H1 (cell line): ENCODE results near the gene OCSTAMP. TPM values are rescaled to one million over a fixed set of nuclear protein-coding genes. Genes with fewer than 3 reads are reported as not detected.
A peak's percentile ranks its signal among the peaks of the same experiment; 100 is the strongest.

Experiments used
- CTCF ChIA-PET: fragments of 300-600 bp; sonication (Branson Sonifier 250); formaldehyde crosslinking; loops from one replicate; lab custom pipeline; 2021; ENCODE audit not compliant: partially characterized antibody; lab: Charles Lee
- POLR2A ChIA-PET: fragments of 300-600 bp; sonication (Branson Sonifier 250); formaldehyde crosslinking; loops from one replicate; lab custom pipeline; 2021; ENCODE audit warnings: inconsistent platforms; ENCODE audit not compliant: partially characterized antibody; lab: Charles Lee
- DNase-seq, 2 experiments: peaks; one replicate each; pipeline versions ENCODE4 v3.0.0 to v3.0.0-alpha.2; 2010 to 2022; ENCODE audit warnings: low spot score in 2 of 2, low read depth in 1 of 2, mixed read lengths in 1 of 2
- FAIRE-seq: peaks from 2 replicates; lab custom pipeline; 2011; peaks lifted over from hg19 to GRCh38; lab: Jason Lieb, UNC
- H2AFZ ChIP-seq: 2 replicates; pipeline ENCODE4 v1.8.1; 2012; ENCODE audit warnings: low read length, inconsistent platforms
- H2AK5ac ChIP-seq: 2 replicates; pipeline ENCODE4 v1.6.1; 2013; ENCODE audit warnings: low read depth, low read length
- H2BK120ac ChIP-seq: replicated peaks from 2 replicates; pipeline ENCODE3; 2013; ENCODE audit warnings: low read depth, low read length, inconsistent platforms
- H2BK12ac ChIP-seq: 2 replicates; pipeline ENCODE4 v1.6.1; 2013; ENCODE audit warnings: low read depth, low read length
- H2BK15ac ChIP-seq: 2 replicates; pipeline ENCODE4 v1.6.1; 2013; ENCODE audit warnings: low read length
- H2BK20ac ChIP-seq: 2 replicates; pipeline ENCODE4 v1.6.1; 2013; ENCODE audit warnings: low read length
- H2BK5ac ChIP-seq: 2 replicates; pipeline ENCODE4 v1.6.1; 2013; ENCODE audit warnings: low read depth, low read length
- H3K14ac ChIP-seq: 2 replicates; pipeline ENCODE4 v1.6.1; 2013; ENCODE audit warnings: inconsistent platforms; ENCODE audit not compliant: insufficient read length
- H3K18ac ChIP-seq: 2 replicates; pipeline ENCODE4 v1.6.1; 2013; ENCODE audit warnings: low read length; ENCODE audit errors: extremely low read depth
- H3K23ac ChIP-seq: 2 replicates; pipeline ENCODE4 v1.6.1; 2013; ENCODE audit warnings: inconsistent platforms; ENCODE audit not compliant: insufficient read length
- H3K23me2 ChIP-seq: 2 replicates; pipeline ENCODE4 v1.6.1; 2013; ENCODE audit warnings: low read depth, low read length
- H3K27ac ChIP-seq: 2 replicates; pipeline ENCODE4 v1.6.1; 2011; ENCODE audit warnings: low read depth, low read length, inconsistent platforms
- H3K27me3 ChIP-seq, 4 experiments: replicated peaks in 1 of 4; 1 replicate in 1 of 4; 2 replicates in 3 of 4; pipeline versions ENCODE4 v1.6.1 to v1.8.1; 2011 to 2013; ENCODE audit warnings: low read length in 3 of 4, mild to moderate bottlenecking in 3 of 4, inconsistent platforms in 2 of 4, mixed read lengths in 2 of 4, moderate library complexity in 1 of 4; ENCODE audit not compliant: control insufficient read depth in 3 of 4, insufficient read depth in 3 of 4; ENCODE audit errors: extremely low read depth in 1 of 4
- H3K36me3 ChIP-seq, 4 experiments: 2 replicates each; pipeline versions ENCODE4 v1.6.1 to v1.8.1; 2011 to 2013; ENCODE audit warnings: mild to moderate bottlenecking in 4 of 4, low read length in 3 of 4, moderate library complexity in 2 of 4, control low read depth in 1 of 4, inconsistent platforms in 1 of 4; ENCODE audit not compliant: insufficient read depth in 4 of 4, control insufficient read depth in 2 of 4
- H3K4ac ChIP-seq: replicated peaks from 2 replicates; pipeline ENCODE3; 2013; ENCODE audit warnings: low read length, low read depth, mixed read lengths, inconsistent platforms; ENCODE audit not compliant: insufficient read length
- H3K4me1 ChIP-seq, 4 experiments: replicated peaks in 1 of 4; 1 replicate in 1 of 4; 2 replicates in 3 of 4; pipeline versions ENCODE4 v1.6.1 to v1.8.1; 2011 to 2013; ENCODE audit warnings: low read length in 3 of 4, inconsistent platforms in 2 of 4, mixed read lengths in 1 of 4; ENCODE audit not compliant: insufficient read depth in 4 of 4, control insufficient read depth in 3 of 4
- H3K4me2 ChIP-seq, 2 experiments: 2 replicates each; pipeline versions ENCODE4 v1.6.1 to v1.8.1; 2011 to 2013; ENCODE audit warnings: low read depth in 2 of 2, low read length in 2 of 2, control low read depth in 1 of 2, inconsistent platforms in 1 of 2, mild to moderate bottlenecking in 1 of 2; ENCODE audit not compliant: insufficient read depth in 1 of 2
- H3K4me3 ChIP-seq, 4 experiments: fragments of 200-600, 300-600 bp in 1 of 4; sonication (generic), shearing (Covaris generic), sonication (Bioruptor Twin) in 1 of 4; 2 replicates each; pipeline versions ENCODE4 v1.5.1 to v1.8.1; 2011 to 2016; ENCODE audit warnings: low read length in 4 of 4, low read depth in 3 of 4, control low read depth in 2 of 4, inconsistent platforms in 2 of 4, mild to moderate bottlenecking in 2 of 4, mixed read lengths in 1 of 4, moderate library complexity in 1 of 4; ENCODE audit not compliant: insufficient read depth in 2 of 4; ENCODE audit errors: extremely low read depth in 1 of 4
- H3K56ac ChIP-seq: replicated peaks from 2 replicates; pipeline ENCODE3; 2013; ENCODE audit warnings: low read depth, mild to moderate bottlenecking, mixed read lengths, low read length, inconsistent platforms; ENCODE audit not compliant: insufficient read length
- H3K79me1 ChIP-seq: 2 replicates; pipeline ENCODE4 v1.6.1; 2013; ENCODE audit warnings: low read depth, low read length, control low read depth
- H3K79me2 ChIP-seq, 2 experiments: 2 replicates each; pipeline versions ENCODE4 v1.6.1 to v1.8.1; 2012 to 2013; ENCODE audit warnings: low read length in 2 of 2, mild to moderate bottlenecking in 2 of 2, inconsistent platforms in 1 of 2; ENCODE audit not compliant: insufficient read depth in 2 of 2, control insufficient read depth in 1 of 2
- H3K9ac ChIP-seq, 4 experiments: replicated peaks in 1 of 4; 1 replicate in 1 of 4; 2 replicates in 3 of 4; pipeline versions ENCODE4 v1.6.1 to v1.8.1; 2011 to 2013; ENCODE audit warnings: low read depth in 3 of 4, low read length in 3 of 4, control low read depth in 2 of 4, mild to moderate bottlenecking in 2 of 4, moderate library complexity in 2 of 4, inconsistent platforms in 1 of 4; ENCODE audit errors: extremely low read depth in 1 of 4
- H3K9me3 ChIP-seq, 2 experiments: 2 replicates each; pipeline versions ENCODE4 v1.6.1 to v1.8.1; 2012 to 2013; ENCODE audit warnings: mild to moderate bottlenecking in 2 of 2, moderate library complexity in 2 of 2, control low read depth in 1 of 2, inconsistent platforms in 1 of 2, low read depth in 1 of 2, low read length in 1 of 2, mixed read lengths in 1 of 2; ENCODE audit not compliant: insufficient read depth in 2 of 2
- H4K20me1 ChIP-seq, 2 experiments: replicated peaks in 1 of 2; 2 replicates each; pipeline versions ENCODE3 to v1.8.1; 2011 to 2013; ENCODE audit warnings: inconsistent platforms in 2 of 2, low read length in 2 of 2, mild to moderate bottlenecking in 1 of 2; ENCODE audit not compliant: insufficient read depth in 2 of 2, control insufficient read depth in 1 of 2
- H4K5ac ChIP-seq: 2 replicates; pipeline ENCODE4 v1.6.1; 2013; ENCODE audit warnings: low read length, low read depth, mixed read lengths, inconsistent platforms; ENCODE audit not compliant: insufficient read length
- H4K8ac ChIP-seq: 2 replicates; pipeline ENCODE4 v1.8.0; 2013; ENCODE audit warnings: mild to moderate bottlenecking, moderate library complexity, low read length, inconsistent platforms; ENCODE audit not compliant: insufficient read depth; ENCODE audit errors: extremely low read depth
- H4K91ac ChIP-seq: replicated peaks from 2 replicates; pipeline ENCODE3; 2013; ENCODE audit warnings: low read length, mixed read lengths, inconsistent platforms; ENCODE audit not compliant: insufficient read length
- ASH2L ChIP-seq: fragments of 200-600, 300-600 bp; sonication (generic); IDR thresholded peaks from one replicate; pipeline ENCODE4 v1.7.1; 2017; ENCODE audit warnings: low read length
- BRCA1 ChIP-seq: IDR thresholded peaks from 2 replicates; pipeline ENCODE4 v1.6.1; 2012; ENCODE audit warnings: low read depth, low read length, improper control_type of control experiment
- CTBP2 ChIP-seq: IDR thresholded peaks from 2 replicates; pipeline ENCODE4 v1.7.0; 2011; ENCODE audit warnings: borderline replicate concordance, mild to moderate bottlenecking, moderate library complexity, mixed read lengths, low read length; ENCODE audit not compliant: insufficient read depth, insufficient read length
- JUN ChIP-seq: IDR thresholded peaks from 2 replicates; pipeline ENCODE4 v1.6.1; 2011; ENCODE audit warnings: low read depth, mild to moderate bottlenecking, improper control_type of control experiment, low read length
- RAD21 ChIP-seq, 2 experiments: IDR thresholded peaks in 1 of 2; conservative IDR thresholded peaks in 1 of 2; 2 replicates each; pipeline ENCODE4 v1.6.1; 2011; ENCODE audit warnings: low read depth in 2 of 2, low read length in 2 of 2, improper control_type of control experiment in 1 of 2, inconsistent platforms in 1 of 2, mild to moderate bottlenecking in 1 of 2, moderate library complexity in 1 of 2
- RXRA ChIP-seq: IDR thresholded peaks from 2 replicates; pipeline ENCODE4 v1.6.1; 2011; ENCODE audit warnings: low read depth, mild to moderate bottlenecking, low read length, moderate library complexity; ENCODE audit not compliant: insufficient read depth
- SIRT6 ChIP-seq: IDR thresholded peaks from one replicate; pipeline ENCODE4 v1.7.1; 2012; ENCODE audit warnings: low read length, inconsistent platforms
- SIX5 ChIP-seq: IDR thresholded peaks from 2 replicates; pipeline ENCODE4 v1.6.1; 2011; ENCODE audit warnings: mild to moderate bottlenecking, low read depth, low read length
- SUZ12 ChIP-seq: fragments of 200-600 bp; sonication (generic); IDR thresholded peaks from 2 replicates; pipeline ENCODE4 v1.6.1; 2012; ENCODE audit warnings: mild to moderate bottlenecking, inconsistent platforms, low read length, moderate library complexity, mixed read lengths
- TCF12 ChIP-seq: IDR thresholded peaks from 2 replicates; pipeline ENCODE4 v1.6.1; 2011; ENCODE audit warnings: low read depth, mild to moderate bottlenecking, low read length
- ZNF274 ChIP-seq: IDR thresholded peaks from 2 replicates; pipeline ENCODE4 v1.7.0; 2012; ENCODE audit warnings: low read length, borderline replicate concordance; ENCODE audit errors: extremely low read depth
- whole genome bisulfite sequencing, 2 experiments: shearing (Covaris generic) in 1 of 2; methylation state at CpG; one replicate each; pipeline versions ENCODE4 v1.1.6 to v1.1.7; 2013 to 2015; ENCODE audit warnings: low lambda C conversion rate in 2 of 2, mixed read lengths in 2 of 2, inconsistent platforms in 1 of 2, low coverage in 1 of 2, missing lambda C conversion rate in 1 of 2; ENCODE audit not compliant: insufficient replicate concordance in 2 of 2, insufficient coverage in 1 of 2, insufficient read length in 1 of 2; ENCODE audit errors: extremely low coverage in 1 of 2, missing lambda C conversion rate in 1 of 2; 5-methylcytosine and 5-hydroxymethylcytosine counted together
- polyA plus RNA-seq, 7 experiments: library from polyadenylated mRNA; depleted of rRNA in 3 of 7; stranded (reverse) in 5 of 7; unstranded in 2 of 7; fragments of >200 nt in 5 of 7; fragments of 200-250 nt in 2 of 7; gene quantifications; 1 replicate in 5 of 7; 2 replicates in 1 of 7; 4 replicates in 1 of 7; pipeline versions ENCODE4 v1.2.1 to v1.2.3, GENCODE V29; 2011 to 2013; ENCODE audit warnings: missing spikeins in 2 of 7, mixed read lengths in 2 of 7
- total RNA-seq: library from RNA; stranded (reverse); fragmentation: NEBNext Ultra II Directional; extraction: Animal tissue kit (Norgen Biotek cat#: 25700); gene quantifications from 2 replicates; pipeline ENCODE4 v1.2.1, GENCODE V29; 2021

Gene OCSTAMP
- total and polyA plus RNA-seq, 2 of the 8 experiments (the other 6 are each of a cell fraction or from before 2014, with no cell fraction given) = 0.09 to 0.13 TPM

DNA sequence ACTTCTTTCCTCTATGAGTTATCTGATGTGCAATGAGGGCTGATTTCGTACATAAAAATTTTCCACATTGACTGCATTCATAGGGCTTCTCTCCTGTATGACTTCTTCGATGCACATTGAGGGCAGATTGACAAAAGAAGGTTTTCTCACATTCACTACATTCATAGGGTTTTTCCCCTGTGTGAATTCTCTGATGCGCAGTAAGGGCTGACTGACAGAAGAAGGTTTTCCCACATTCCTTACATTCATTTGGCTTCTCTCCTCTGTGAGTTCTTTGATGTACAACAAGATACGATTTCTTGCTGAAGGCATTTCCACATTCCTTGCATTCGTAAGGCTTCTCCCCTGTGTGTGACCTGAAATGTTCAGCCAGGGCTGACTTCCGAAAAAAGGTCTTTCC lies 48.5 kb downstream of the OCSTAMP start:
- H4K20me1 ChIP-seq = no peaks in the 10 kb centered on the region
- no peak overlapping the region for H4K91ac ChIP-seq
- H3K36me3 ChIP-seq = peaks cover 10 to 81% (median 51%) of the 10 kb centered on the region in 4 experiments
- no peak overlapping the region for H4K8ac ChIP-seq
- TF ChIP-seq SUZ12 (no peak), RXRA (no peak), ASH2L (no peak), RAD21 (IDR thresholded peaks at IDR 0.05 in 1 of 2, conservative IDR thresholded peaks at IDR 0.05 in 1 of 2; ENCODE audit: low read depth in 2 of 2, low read length in 2 of 2) (no peak), JUN (no peak), SIRT6 (no peak), TCF12 (0 out of 2 replicates have a peak, but pooled peaks have one; percentile 60), SIX5 (no peak), CTBP2 (no peak), BRCA1 (no peak), ZNF274 (peak; percentile 36; the same call in 1 of the 2 replicates)
- no peak overlapping the region for H3K23ac ChIP-seq
- ChIA-PET POLR2A (no interaction called here), CTCF (no interaction called here)
- no peak overlapping the region for H2AK5ac ChIP-seq
- FAIRE-seq = no peak
- no peaks in the 10 kb centered on the region for H3K23me2 ChIP-seq
- H3K4me1 ChIP-seq = no peaks in the 10 kb centered on the region
- H4K5ac ChIP-seq = no peak overlapping the region
- H2BK5ac ChIP-seq = no peak overlapping the region
- no peak overlapping the region for H2BK120ac ChIP-seq
- H3K9ac ChIP-seq = no peak overlapping the region
- no peak overlapping the region for H2BK12ac ChIP-seq
- H3K27ac ChIP-seq = no peak overlapping the region
- no peak overlapping the region for H3K4me2 ChIP-seq
- H3K18ac ChIP-seq = no peak overlapping the region
- WGBS, 2 experiments = 94% methylated on average over 6 of the region's 6 CpGs; no CpG with 5 or more reads in 1 of the 2 experiments
- H2BK15ac ChIP-seq = no peak overlapping the region
- no peaks in the 10 kb centered on the region for H3K27me3 ChIP-seq
- H3K4ac ChIP-seq = no peak overlapping the region
- H3K4me3 ChIP-seq = peak overlapping the region in 1 of 4 experiments; percentile 1; a peak in 1 of 8 replicates
- H2BK20ac ChIP-seq = no peak overlapping the region
- H3K79me1 ChIP-seq = no peaks in the 10 kb centered on the region
- no peak overlapping the region for H3K56ac ChIP-seq
- no peak overlapping the region for H2AFZ ChIP-seq
- DNase-seq = no peak
- no peaks in the 10 kb centered on the region for H3K79me2 ChIP-seq
- no peak overlapping the region for H3K14ac ChIP-seq
- H3K9me3 ChIP-seq = peaks cover 75 to 77% of the 10 kb centered on the region in 2 experiments
